Nephron (organoid): ENCODE data around the gene BAIAP2.

Experiments used
- H3K27ac Mint-ChIP-seq, 3 experiments: 2 replicates each; pipeline ENCODE4 v1.8.0; 2020; ENCODE audit warnings: mixed read lengths in 3 of 3, mild to moderate bottlenecking in 2 of 3, moderate library complexity in 1 of 3
- H3K27me3 Mint-ChIP-seq: 2 replicates; pipeline ENCODE4 v1.8.0; 2021; ENCODE audit warnings: low read depth, mild to moderate bottlenecking, moderate library complexity, mixed read lengths
- H3K36me3 Mint-ChIP-seq: 2 replicates; pipeline ENCODE4 v1.8.0; 2020; ENCODE audit warnings: low read depth, mixed read lengths
- H3K4me1 Mint-ChIP-seq: 2 replicates; pipeline ENCODE4 v1.8.0; 2020; ENCODE audit warnings: mixed read lengths
- H3K4me3 Mint-ChIP-seq, 3 experiments: 2 replicates each; pipeline ENCODE4 v1.8.0; 2020; ENCODE audit warnings: mild to moderate bottlenecking in 3 of 3, mixed read lengths in 3 of 3, moderate library complexity in 2 of 3
- H3K9me3 Mint-ChIP-seq: 2 replicates; pipeline ENCODE4 v1.8.0; 2020; ENCODE audit warnings: mixed read lengths
- TF ChIP-seq, protein P1 (sequence below), 3 experiments: fragments of 200-600 bp; sonication (generic); IDR thresholded peaks; one replicate each; pipeline ENCODE4 v1.5.0; 2021; ENCODE audit warnings: antibody characterized with exemption in 3 of 3; ENCODE audit not compliant: unreplicated experiment in 3 of 3

Gene BAIAP2

DNA sequence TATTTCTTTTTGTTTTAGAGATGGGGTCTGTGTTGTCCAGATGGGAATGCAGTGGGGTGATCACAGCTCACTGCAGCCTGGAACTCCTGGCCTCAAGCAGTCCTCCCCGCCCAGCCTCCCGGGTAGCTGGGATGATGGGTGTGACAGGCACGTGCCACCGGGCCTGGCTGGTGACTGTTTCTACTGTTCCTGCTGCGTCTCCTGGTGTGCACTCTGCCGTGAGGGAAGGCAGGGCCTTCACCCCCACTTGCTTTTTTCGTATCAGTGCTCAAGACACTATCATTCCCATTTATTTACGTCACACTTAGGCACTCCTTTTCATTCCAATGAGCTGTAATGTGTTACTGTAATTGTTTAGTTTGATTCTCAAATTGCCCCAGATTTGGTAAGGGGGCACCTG, 105.1 kb downstream of the BAIAP2 start:
- Mint-ChIP-seq H3K27ac (peak overlapping the region in 1 of 3 experiments; percentile 46), H3K9me3 (no peaks in the 10 kb centered on the region), H3K4me1 (no peaks in the 10 kb centered on the region), H3K36me3 (no peaks in the 10 kb centered on the region), H3K4me3 (no peak overlapping the region), H3K27me3 (peaks cover 7% of the 10 kb centered on the region)
- TF ChIP-seq, protein P1, sequence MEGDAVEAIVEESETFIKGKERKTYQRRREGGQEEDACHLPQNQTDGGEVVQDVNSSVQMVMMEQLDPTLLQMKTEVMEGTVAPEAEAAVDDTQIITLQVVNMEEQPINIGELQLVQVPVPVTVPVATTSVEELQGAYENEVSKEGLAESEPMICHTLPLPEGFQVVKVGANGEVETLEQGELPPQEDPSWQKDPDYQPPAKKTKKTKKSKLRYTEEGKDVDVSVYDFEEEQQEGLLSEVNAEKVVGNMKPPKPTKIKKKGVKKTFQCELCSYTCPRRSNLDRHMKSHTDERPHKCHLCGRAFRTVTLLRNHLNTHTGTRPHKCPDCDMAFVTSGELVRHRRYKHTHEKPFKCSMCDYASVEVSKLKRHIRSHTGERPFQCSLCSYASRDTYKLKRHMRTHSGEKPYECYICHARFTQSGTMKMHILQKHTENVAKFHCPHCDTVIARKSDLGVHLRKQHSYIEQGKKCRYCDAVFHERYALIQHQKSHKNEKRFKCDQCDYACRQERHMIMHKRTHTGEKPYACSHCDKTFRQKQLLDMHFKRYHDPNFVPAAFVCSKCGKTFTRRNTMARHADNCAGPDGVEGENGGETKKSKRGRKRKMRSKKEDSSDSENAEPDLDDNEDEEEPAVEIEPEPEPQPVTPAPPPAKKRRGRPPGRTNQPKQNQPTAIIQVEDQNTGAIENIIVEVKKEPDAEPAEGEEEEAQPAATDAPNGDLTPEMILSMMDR (IDR thresholded peaks at IDR 0.05; ENCODE audit: unreplicated experiment in 3 of 3): no peak

- Mint-ChIP-seq H3K4me1 (no peaks in the 10 kb centered on the region), H3K27me3 (peaks cover 7% of the 10 kb centered on the region)
Measured at GRCh38 chr17:81140695-81141094, 105.7 kb downstream of the BAIAP2 start.

DNA sequence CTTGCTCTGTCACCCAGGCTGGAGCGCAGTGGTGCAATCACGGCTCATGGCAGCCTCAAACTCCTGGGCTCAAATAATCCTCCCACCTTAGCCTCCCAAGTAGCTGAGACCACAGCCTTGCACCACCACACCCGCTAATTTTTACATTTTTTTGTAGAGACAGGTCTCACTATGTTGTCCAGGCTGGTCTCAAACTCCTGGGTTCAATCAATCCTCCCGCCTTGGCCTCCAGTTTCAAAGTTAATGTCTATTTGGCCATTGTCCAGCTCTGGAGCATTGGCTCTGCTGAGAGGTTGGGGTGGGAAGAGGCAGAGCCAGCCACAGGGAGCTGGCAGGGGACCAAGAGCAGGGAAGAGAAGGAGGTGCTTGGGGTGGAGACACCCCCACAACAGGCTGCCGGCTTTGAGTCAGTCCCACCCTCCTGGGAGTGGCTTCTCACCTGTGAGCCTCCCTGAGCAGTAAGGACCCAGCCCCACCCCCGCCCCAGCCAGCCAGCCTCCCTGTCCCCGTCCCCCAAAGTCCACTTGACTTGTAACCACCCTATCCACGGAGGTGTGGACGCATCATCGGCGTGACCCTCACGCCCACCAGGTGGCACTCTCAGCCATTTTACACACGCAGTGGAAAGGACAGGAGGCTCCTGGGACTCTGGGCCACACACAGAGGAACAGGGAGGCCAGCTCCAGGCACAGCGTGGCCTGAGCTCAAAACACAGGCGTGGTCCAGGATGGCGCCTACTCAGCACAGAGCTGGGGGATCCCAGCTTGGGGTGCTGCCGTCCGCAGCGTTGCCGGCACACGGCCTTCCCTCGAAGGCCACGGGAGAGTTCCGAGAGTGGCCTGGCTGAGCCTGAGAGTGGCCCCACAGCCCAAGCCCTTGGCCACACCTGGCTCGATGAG, 107.6 kb downstream of the BAIAP2 start:
- no peaks in the 10 kb centered on the region for H3K36me3 Mint-ChIP-seq
- no peaks in the 10 kb centered on the region for H3K9me3 Mint-ChIP-seq

More at GRCh38 chr17:81140695-81141094, 105.7 kb downstream of the BAIAP2 start:
- Mint-ChIP-seq H3K36me3 (no peaks in the 10 kb centered on the region), H3K9me3 (no peaks in the 10 kb centered on the region), H3K27ac (no peak overlapping the region), H3K4me3 (no peak overlapping the region)
- TF ChIP-seq, protein P1 (IDR thresholded peaks at IDR 0.05; ENCODE audit: unreplicated experiment in 3 of 3): no peak

DNA sequence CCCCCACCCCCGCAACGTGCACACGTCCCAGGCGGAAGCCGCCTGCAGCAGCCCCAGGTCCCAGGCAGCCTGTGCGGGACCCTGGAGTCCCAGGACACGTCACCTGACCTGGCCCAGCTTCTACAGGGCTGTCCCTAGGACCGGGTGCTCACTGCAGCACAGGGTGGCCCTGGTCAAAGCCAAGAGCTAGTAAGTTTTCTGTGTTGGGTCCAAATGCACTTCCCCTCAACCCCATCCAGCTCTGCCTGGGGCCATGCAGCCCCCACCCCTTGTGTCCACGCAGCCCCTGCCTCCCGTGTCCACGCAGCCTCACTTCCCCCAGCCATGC, 108.2 kb downstream of the BAIAP2 start:
- Mint-ChIP-seq H3K4me1 (no peaks in the 10 kb centered on the region), H3K4me3 (no peak overlapping the region)

More for the DNA sequence above, 107.6 kb downstream of the BAIAP2 start:
- Mint-ChIP-seq H3K4me1 (no peaks in the 10 kb centered on the region), H3K27ac (peak overlapping the region in 1 of 3 experiments; percentile 51), H3K27me3 (peaks cover 7% of the 10 kb centered on the region), H3K4me3 (no peak overlapping the region)
- TF ChIP-seq, protein P1 (IDR thresholded peaks at IDR 0.05; ENCODE audit: unreplicated experiment in 3 of 3): peak; percentile 55 to 72 (median 69)

DNA sequence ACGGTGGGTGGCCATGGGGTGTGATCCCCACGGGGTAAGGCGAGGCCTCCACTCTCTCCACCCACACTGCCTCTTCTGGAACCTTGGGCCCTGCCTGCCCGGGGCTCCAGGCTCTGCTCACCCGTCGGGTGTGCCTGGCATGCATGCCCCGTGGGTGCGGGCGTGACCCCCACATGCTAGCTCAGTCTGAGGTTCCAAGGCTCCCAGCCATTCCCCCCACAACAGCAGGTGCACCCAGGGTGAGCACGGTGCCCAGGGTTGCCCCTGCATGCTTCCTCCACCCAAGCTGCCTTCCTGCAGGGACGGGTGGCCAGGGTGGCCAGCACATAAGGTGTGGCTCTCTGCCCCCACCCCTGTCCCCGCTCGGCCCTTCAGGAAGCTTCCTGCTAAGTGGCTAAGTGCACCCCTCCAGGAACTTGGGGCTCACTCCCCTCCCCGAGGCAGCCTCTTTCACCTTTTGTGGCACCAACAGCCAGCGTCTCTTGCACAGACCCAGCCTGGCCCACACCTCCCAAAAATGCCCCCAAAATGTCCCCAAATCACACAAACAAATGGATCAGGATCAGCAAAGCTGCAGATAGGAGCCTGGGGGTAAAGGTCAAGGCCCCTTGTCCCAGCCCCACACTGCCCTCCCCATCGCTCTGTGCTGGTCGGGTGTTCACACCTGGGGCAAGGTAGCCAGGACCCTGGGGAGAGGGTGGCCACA, 108.9 kb downstream of the BAIAP2 start:
- TF ChIP-seq, protein P1 (IDR thresholded peaks at IDR 0.05; ENCODE audit: unreplicated experiment in 3 of 3): no peak
- Mint-ChIP-seq H3K9me3 (no peaks in the 10 kb centered on the region), H3K4me1 (no peaks in the 10 kb centered on the region), H3K4me3 (no peak overlapping the region), H3K27ac (no peak overlapping the region), H3K36me3 (no peaks in the 10 kb centered on the region), H3K27me3 (peaks cover 9% of the 10 kb centered on the region)

More for the DNA sequence above, 108.2 kb downstream of the BAIAP2 start:
- no peaks in the 10 kb centered on the region for H3K9me3 Mint-ChIP-seq
- TF ChIP-seq, protein P1 (IDR thresholded peaks at IDR 0.05; ENCODE audit: unreplicated experiment in 3 of 3): no peak
- H3K27ac Mint-ChIP-seq: no peak overlapping the region
- no peaks in the 10 kb centered on the region for H3K36me3 Mint-ChIP-seq
- H3K27me3 Mint-ChIP-seq: peaks cover 8% of the 10 kb centered on the region
